Common myeloid progenitor, CD34-positive (primary cell): ENCODE measurements around the gene CX3CL1.

ENCODE experiments used
- CTCF ChIA-PET: fragments of 350-600 bp; sonication (Branson Sonifier 250); formaldehyde crosslinking; loops from one replicate; lab custom pipeline; 2021; ENCODE audit warnings: antibody characterized with exemption; lab: Charles Lee
- POLR2A ChIA-PET: fragments of 350-600 bp; sonication (Branson Sonifier 250); formaldehyde crosslinking; loops from one replicate; lab custom pipeline; 2021; ENCODE audit warnings: antibody characterized with exemption; lab: Charles Lee
- DNase-seq, 3 donors: peaks; one replicate each; pipeline versions ENCODE4 v3.0.0 to v3.0.0-alpha.2; 2013
- H3K27ac ChIP-seq, 2 experiments: 1 replicate in 1 of 2; 2 replicates in 1 of 2; pipeline ENCODE4 v1.7.0; 2013; ENCODE audit warnings: inconsistent platforms in 2 of 2, low read length in 2 of 2, mild to moderate bottlenecking in 2 of 2, low read depth in 1 of 2, moderate library complexity in 1 of 2; ENCODE audit not compliant: severe bottlenecking in 2 of 2, insufficient read depth in 1 of 2, poor library complexity in 1 of 2
- H3K27me3 ChIP-seq, 5 experiments: replicated peaks in 2 of 5; 1 replicate in 3 of 5; 2 replicates in 2 of 5; pipeline versions ENCODE4 v1.6.1 to v1.7.0; 2013; ENCODE audit warnings: low read length in 4 of 5, mild to moderate bottlenecking in 2 of 5, moderate library complexity in 2 of 5, inconsistent platforms in 1 of 5; ENCODE audit not compliant: insufficient read depth in 5 of 5, control insufficient read depth in 4 of 5
- H3K36me3 ChIP-seq, 4 experiments: 1 replicate in 2 of 4; 2 replicates in 2 of 4; pipeline versions ENCODE4 v1.6.1 to v1.7.0; 2013; ENCODE audit warnings: low read length in 3 of 4, control low read depth in 1 of 4, mild to moderate bottlenecking in 1 of 4; ENCODE audit not compliant: control insufficient read depth in 4 of 4, insufficient read depth in 4 of 4
- H3K4me1 ChIP-seq, 4 experiments: 1 replicate in 3 of 4; 2 replicates in 1 of 4; pipeline versions ENCODE4 v1.6.1 to v1.7.1; 2013; ENCODE audit warnings: low read length in 3 of 4, mild to moderate bottlenecking in 3 of 4, control low read depth in 1 of 4, inconsistent platforms in 1 of 4, moderate library complexity in 1 of 4; ENCODE audit not compliant: control insufficient read depth in 4 of 4, insufficient read depth in 4 of 4; ENCODE audit errors: control extremely low read depth in 1 of 4
- H3K4me3 ChIP-seq, 7 experiments: 1 replicate in 4 of 7; 2 replicates in 3 of 7; pipeline versions ENCODE4 v1.5.1 to v1.7.0; 2013; ENCODE audit warnings: mild to moderate bottlenecking in 7 of 7, low read length in 6 of 7, moderate library complexity in 6 of 7, inconsistent platforms in 2 of 7, low read depth in 2 of 7, control low read depth in 1 of 7; ENCODE audit not compliant: insufficient read depth in 4 of 7, control insufficient read depth in 1 of 7; ENCODE audit errors: extremely low read depth in 1 of 7
- H3K9me3 ChIP-seq, 5 experiments: 1 replicate in 4 of 5; 2 replicates in 1 of 5; pipeline versions ENCODE4 v1.6.1 to v1.7.1; 2013; ENCODE audit warnings: low read length in 4 of 5, mild to moderate bottlenecking in 2 of 5, inconsistent platforms in 1 of 5, low read depth in 1 of 5, moderate library complexity in 1 of 5; ENCODE audit not compliant: control insufficient read depth in 4 of 5, insufficient read depth in 2 of 5; ENCODE audit errors: control extremely low read depth in 1 of 5
- WGBS: methylation state at CpG from one replicate; pipeline ENCODE4 v1.1.5; 2013; ENCODE audit not compliant: insufficient coverage; 5-methylcytosine and 5-hydroxymethylcytosine counted together

The CX3CL1 gene

GRCh38 chr16:57434003-57434402 lies 61.7 kb downstream of the CX3CL1 start:
- H3K4me1 ChIP-seq: no peaks in the 10 kb centered on the region
- peaks cover 31 to 89% (median 66%) of the 10 kb centered on the region in 4 experiments for H3K36me3 ChIP-seq
- DNase-seq: no peak
- H3K27me3 ChIP-seq: no peaks in the 10 kb centered on the region
- ChIA-PET CTCF (interaction anchor here (1.0 to 2.4 kb wide), 4 partner anchors 12 to 23 kb away, joined by 3 to 10 read pairs (median 4); partner anchors contain the start of genes CIAPIN1 and COQ9), POLR2A (interaction anchor here (0.6 kb wide), 1 partner anchor 28 kb away, joined by 3 read pairs; no protein-coding TSS in a partner anchor)
- no peak overlapping the region for H3K27ac ChIP-seq
- H3K9me3 ChIP-seq: no peaks in the 10 kb centered on the region
- H3K4me3 ChIP-seq: no peak overlapping the region
- WGBS: no CpG with 5 or more reads among the region's 2 CpGs
